Lower leg skin (tissue), 4 donors: ENCODE measurements around the gene RNU7-1. TPM values are rescaled to one million over a fixed set of nuclear protein-coding genes. Genes with fewer than 3 reads are reported as not detected.

Source experiments
- DNase-seq, 2 donors: peaks; one replicate each; pipeline ENCODE4 v3.0.0-alpha.2; 2019; ENCODE audit warnings: low spot score in 2 of 2
- H3K4me3 ChIP-seq: fragments of 200-600 bp; sonication (generic); 2 replicates; pipeline ENCODE4 v1.5.1; 2017; ENCODE audit warnings: mild to moderate bottlenecking, low read depth; ENCODE audit not compliant: poor library complexity, severe bottlenecking
- POLR2A ChIP-seq, 2 donors: fragments of 450-650 bp; IDR thresholded peaks; one replicate each; pipeline ENCODE4 v1.6.1; 2016 to 2017; ENCODE audit warnings: antibody characterized with exemption in 2 of 2, mild to moderate bottlenecking in 1 of 2, moderate library complexity in 1 of 2
- WGBS, 2 donors: methylation state at CpG; one replicate each; pipeline ENCODE4 v1.1.5; 2018; 5-methylcytosine and 5-hydroxymethylcytosine counted together
- intact Hi-C: fragments of 100-400 bp; cut with DNase I; formaldehyde crosslinking; loops from one replicate; pipeline ENCODE4 v1.15.0; 2023; ENCODE audit warnings: low total_unique reads
- total RNA-seq, 4 donors: library from RNA; depleted of rRNA; stranded (reverse); fragments of >200 nt; gene quantifications; one replicate each; pipeline ENCODE4 v1.1.0, GENCODE V29; 2016
- TF ChIP-seq, protein P1 (sequence below), 3 donors: fragments of 450-650 bp; IDR thresholded peaks; one replicate each; pipeline ENCODE4 v1.5.1; 2016; ENCODE audit warnings: antibody characterized with exemption in 3 of 3, mild to moderate bottlenecking in 3 of 3, moderate library complexity in 2 of 3

Gene RNU7-1
- total RNA-seq, 4 donors from 2014 or later: not detected

DNA sequence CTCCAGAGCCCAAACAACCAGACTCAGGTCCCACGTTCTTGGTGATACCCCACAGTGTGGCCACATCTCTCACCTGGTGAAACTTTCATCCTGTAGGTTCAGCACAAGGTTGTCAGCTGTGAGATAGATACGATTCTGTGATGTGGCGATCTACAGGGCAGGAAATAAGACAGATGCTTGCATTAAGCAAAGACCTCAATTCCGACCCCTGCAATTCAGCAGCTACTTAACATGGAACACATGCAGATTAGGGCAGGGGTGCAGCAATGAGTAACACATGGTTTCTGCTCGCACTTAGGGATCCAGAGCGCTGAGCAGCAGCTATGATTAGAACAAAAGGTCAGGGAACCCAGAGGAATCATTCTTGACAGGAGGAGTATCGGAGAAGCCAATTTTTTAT is 22.7 kb downstream of the RNU7-1 start:
- no peak for TF ChIP-seq POLR2A (IDR thresholded peaks at IDR 0.05)
- TF ChIP-seq, protein P1, sequence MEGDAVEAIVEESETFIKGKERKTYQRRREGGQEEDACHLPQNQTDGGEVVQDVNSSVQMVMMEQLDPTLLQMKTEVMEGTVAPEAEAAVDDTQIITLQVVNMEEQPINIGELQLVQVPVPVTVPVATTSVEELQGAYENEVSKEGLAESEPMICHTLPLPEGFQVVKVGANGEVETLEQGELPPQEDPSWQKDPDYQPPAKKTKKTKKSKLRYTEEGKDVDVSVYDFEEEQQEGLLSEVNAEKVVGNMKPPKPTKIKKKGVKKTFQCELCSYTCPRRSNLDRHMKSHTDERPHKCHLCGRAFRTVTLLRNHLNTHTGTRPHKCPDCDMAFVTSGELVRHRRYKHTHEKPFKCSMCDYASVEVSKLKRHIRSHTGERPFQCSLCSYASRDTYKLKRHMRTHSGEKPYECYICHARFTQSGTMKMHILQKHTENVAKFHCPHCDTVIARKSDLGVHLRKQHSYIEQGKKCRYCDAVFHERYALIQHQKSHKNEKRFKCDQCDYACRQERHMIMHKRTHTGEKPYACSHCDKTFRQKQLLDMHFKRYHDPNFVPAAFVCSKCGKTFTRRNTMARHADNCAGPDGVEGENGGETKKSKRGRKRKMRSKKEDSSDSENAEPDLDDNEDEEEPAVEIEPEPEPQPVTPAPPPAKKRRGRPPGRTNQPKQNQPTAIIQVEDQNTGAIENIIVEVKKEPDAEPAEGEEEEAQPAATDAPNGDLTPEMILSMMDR (IDR thresholded peaks at IDR 0.05): no peak

DNA sequence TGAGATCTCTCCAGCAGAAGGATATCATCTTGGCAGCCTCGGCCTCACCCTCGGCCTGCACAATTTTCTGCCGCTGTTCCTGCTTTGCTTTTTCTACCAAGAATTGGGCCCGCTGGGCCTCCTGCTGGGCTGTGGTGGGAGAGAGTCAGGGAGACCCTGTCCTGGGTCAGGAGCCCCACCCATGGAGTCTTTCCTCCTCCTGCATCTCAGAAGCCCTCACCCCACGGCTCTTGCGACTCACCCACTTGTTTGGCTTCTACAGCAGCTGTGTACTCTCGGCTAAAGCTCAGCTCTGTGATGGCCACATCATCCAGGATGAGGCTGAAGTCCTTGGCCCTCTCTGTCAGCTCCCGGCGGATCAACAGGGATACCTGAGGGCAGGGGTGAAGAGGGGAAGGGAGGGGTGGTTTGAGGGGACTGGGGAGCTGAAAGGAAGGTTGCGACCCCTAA is 24.1 kb downstream of the RNU7-1 start:
- WGBS, 2 donors: 69 to 81% methylated on average over 10 of the region's 10 CpGs
- intact Hi-C loops: loop anchor here (10.0 kb wide), 1 partner anchor 93 kb away; the partner anchor contains the start of gene SPSB2
- peak in 1 of 2 donors; percentile 75 for DNase-seq
- no peak overlapping the region for H3K4me3 ChIP-seq
- TF ChIP-seq, protein P1 (IDR thresholded peaks at IDR 0.05): no peak
- no peak for TF ChIP-seq POLR2A (IDR thresholded peaks at IDR 0.05)

More for the DNA sequence above, 22.7 kb downstream of the RNU7-1 start:
- 67 to 75% methylated on average over 7 of the region's 7 CpGs for WGBS, 2 donors
- peak in 1 of 2 donors; percentile 63 for DNase-seq
- H3K4me3 ChIP-seq: no peak overlapping the region
- intact Hi-C loops: loop anchor here (10.0 kb wide), 1 partner anchor 92 kb away; the partner anchor contains the start of gene SPSB2

DNA sequence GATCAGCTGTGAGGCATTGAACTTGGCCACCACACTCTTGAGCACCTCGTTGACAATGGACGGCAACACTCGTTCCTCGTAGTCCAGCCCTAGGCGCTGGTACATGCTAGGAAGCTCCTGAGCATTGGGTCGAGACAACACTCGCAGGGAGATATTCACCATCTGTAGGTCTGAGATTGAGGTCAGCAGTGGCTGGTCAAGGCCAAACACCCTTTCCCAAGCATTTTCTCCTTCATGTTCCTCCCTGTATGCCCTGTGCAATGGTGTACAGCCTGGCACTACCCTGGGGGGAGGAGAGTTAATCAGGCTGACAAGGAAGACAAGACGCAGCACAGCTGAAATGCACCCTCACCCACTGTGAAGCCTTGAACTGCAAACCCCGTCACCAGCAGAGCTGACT is 24.8 kb downstream of the RNU7-1 start:
- 84 to 86% methylated on average over 9 of the region's 9 CpGs for WGBS, 2 donors
- intact Hi-C loops: loop anchor here (10.0 kb wide), 1 partner anchor 94 kb away; the partner anchor contains the start of gene SPSB2
- TF ChIP-seq POLR2A (IDR thresholded peaks at IDR 0.05): no peak
- TF ChIP-seq, protein P1 (IDR thresholded peaks at IDR 0.05): no peak
- DNase-seq: peak in 1 of 2 donors; percentile 68
- no peak overlapping the region for H3K4me3 ChIP-seq

DNA sequence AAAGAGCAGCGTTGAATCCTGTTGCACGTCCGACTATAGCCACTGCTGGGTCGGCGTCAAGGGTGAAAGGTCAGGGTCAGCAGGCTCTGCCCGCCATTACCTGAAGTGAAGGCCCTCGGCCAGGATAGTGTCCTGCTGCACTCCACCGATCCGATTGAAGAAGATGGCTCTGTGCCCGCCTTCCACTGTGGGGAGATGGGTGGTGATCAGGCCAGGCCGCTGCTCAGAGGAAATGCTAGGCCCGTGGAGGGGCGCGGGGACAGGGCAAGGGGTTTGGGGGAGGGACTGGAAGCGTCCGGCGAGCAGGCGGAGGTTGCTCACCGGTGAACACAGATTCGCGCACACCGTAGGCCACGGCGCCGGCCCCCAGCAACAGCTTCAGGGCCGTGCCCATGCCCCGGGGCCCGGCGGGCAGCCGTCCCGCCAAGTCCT is 26.5 kb downstream of the RNU7-1 start:
- intact Hi-C loops: no loop called here
- WGBS, 2 donors: 1% methylated on average over 21 to 26 of the region's 31 CpGs
- DNase-seq: peak in 1 of 2 donors; percentile 91
- TF ChIP-seq, protein P1 (IDR thresholded peaks at IDR 0.05): no peak
- TF ChIP-seq POLR2A (IDR thresholded peaks at IDR 0.05): no peak
- H3K4me3 ChIP-seq: peak overlapping the region; percentile 54

DNA sequence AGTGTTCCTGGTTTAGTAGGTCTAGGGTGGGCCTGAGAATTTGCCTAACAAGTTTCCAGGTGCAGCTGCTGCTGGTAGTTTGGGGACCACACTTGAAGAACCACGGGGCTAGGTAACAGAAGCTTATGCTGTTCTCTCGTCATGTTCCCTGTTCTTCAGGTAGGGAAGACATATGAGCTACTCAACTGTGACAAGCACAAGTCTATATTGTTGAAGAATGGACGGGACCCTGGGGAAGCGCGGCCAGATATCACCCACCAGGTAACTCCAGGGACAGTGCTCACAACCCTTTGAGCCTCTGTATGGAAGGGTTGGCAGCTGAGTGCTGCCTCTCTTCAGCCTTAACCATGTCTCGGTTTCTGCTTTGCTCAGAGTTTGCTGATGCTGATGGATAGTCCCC is 30.6 kb downstream of the RNU7-1 start:
- no peak for DNase-seq
- H3K4me3 ChIP-seq: no peak overlapping the region
- WGBS, 2 donors: 95 to 98% methylated on average over 6 of the region's 6 CpGs
- intact Hi-C loops: no loop called here
- no peak for TF ChIP-seq POLR2A (IDR thresholded peaks at IDR 0.05)
- TF ChIP-seq, protein P1 (IDR thresholded peaks at IDR 0.05): no peak
